Left colon (tissue), 2 donors: Measurements from ENCODE around the gene HOTAIR. TPM values are rescaled to one million over a fixed set of nuclear protein-coding genes. Genes with fewer than 3 reads are reported as not detected.

ENCODE experiments used
- microRNA-seq, 2 donors: library from miRNA; unstranded; fragments of <30 nt; microRNA quantifications; one replicate each; pipeline versions ENCODE4 v1.1.0 to v1.2.0, GENCODE V29; 2020
- total RNA-seq, 2 donors: library from RNA; stranded (reverse); fragmentation: NEBNext Ultra II Directional; extraction: Animal tissue kit (Norgen Biotek cat#: 25700); gene quantifications; one replicate each; pipeline ENCODE4 v1.2.1, GENCODE V29; 2021
- donor health status: DM: no; HTN: no; CAD: no.
- donor health status: DM: yes; HTN: yes; CAD: no.

Gene HOTAIR
- total RNA-seq, 2 donors from 2014 or later: not detected

Small RNA genes lying within 50 kb of the gene (microRNA-seq; reads per million reads assigned to microRNA genes)
- 845 to 2,120 reads per million in 2 donors for gene MIR196A2

Other genes with a start within 250 kb of the HOTAIR start
- gene CALCOCO1, start 247.5 kb downstream of the HOTAIR start, total RNA-seq: 10 to 100 TPM; 65.0 to 91.0 TPM
- gene CISTR, start 223.0 kb downstream of the HOTAIR start, total RNA-seq: not detected
- not detected for gene HOXC13, start 36.1 kb downstream of the HOTAIR start, total RNA-seq
- not detected for gene HOXC12, start 20.1 kb downstream of the HOTAIR start, total RNA-seq
- gene HOXC11, start 1.8 kb downstream of the HOTAIR start, total RNA-seq: not detected
- not detected for gene HOXC10, start 10.2 kb upstream of the HOTAIR start, total RNA-seq
- gene HOXC9, start 25.2 kb upstream of the HOTAIR start, total RNA-seq: not detected
- not detected for gene HOXC8, start 34.0 kb upstream of the HOTAIR start, total RNA-seq
- gene HOXC6, start 53.5 kb upstream of the HOTAIR start, total RNA-seq: not detected
- not detected for gene HOXC5, start 58.1 kb upstream of the HOTAIR start, total RNA-seq
- under 1 TPM in 1 of 2 donors, not detected in 1; 0.18 TPM for gene HOXC4, start 78.9 kb upstream of the HOTAIR start, total RNA-seq
- gene SMUG1, start 214.0 kb upstream of the HOTAIR start, total RNA-seq: 10 to 100 TPM; 28.0 to 31.4 TPM